Adipocyte (in vitro differentiated cells): ENCODE measurements around the gene HAO1.

Experiments
- DNase-seq: peaks from one replicate; pipeline ENCODE4 v3.0.0-alpha.2; 2015; ENCODE audit warnings: low read depth
- H3K27me3 ChIP-seq: replicated peaks from 2 replicates; pipeline ENCODE4 v1.7.0; 2013; ENCODE audit warnings: mild to moderate bottlenecking, low read length, moderate library complexity; ENCODE audit not compliant: control insufficient read depth, insufficient read depth
- H3K36me3 ChIP-seq: 2 replicates; pipeline ENCODE4 v1.7.0; 2013; ENCODE audit warnings: low read length, mild to moderate bottlenecking, moderate library complexity; ENCODE audit not compliant: control insufficient read depth, insufficient read depth, severe bottlenecking
- H3K4me1 ChIP-seq: 2 replicates; pipeline ENCODE4 v1.7.0; 2013; ENCODE audit warnings: mild to moderate bottlenecking, low read length, moderate library complexity; ENCODE audit not compliant: control insufficient read depth, insufficient read depth
- H3K4me3 ChIP-seq: 2 replicates; pipeline ENCODE4 v1.7.0; 2013; ENCODE audit warnings: mild to moderate bottlenecking, low read length, moderate library complexity
- H3K9ac ChIP-seq: 2 replicates; pipeline ENCODE4 v1.7.0; 2013; ENCODE audit warnings: mild to moderate bottlenecking, low read length, moderate library complexity
- H3K9me3 ChIP-seq: 2 replicates; pipeline ENCODE4 v1.7.0; 2013; ENCODE audit warnings: mild to moderate bottlenecking, low read length, moderate library complexity; ENCODE audit not compliant: control insufficient read depth

The HAO1 gene

GRCh38 chr20:7926323-7926722 is 13.9 kb downstream of the HAO1 start:
- no peak overlapping the region for H3K9ac ChIP-seq
- H3K4me3 ChIP-seq = no peak overlapping the region
- no peaks in the 10 kb centered on the region for H3K9me3 ChIP-seq
- no peaks in the 10 kb centered on the region for H3K27me3 ChIP-seq
- no peaks in the 10 kb centered on the region for H3K4me1 ChIP-seq
- no peak for DNase-seq
- no peaks in the 10 kb centered on the region for H3K36me3 ChIP-seq

DNA sequence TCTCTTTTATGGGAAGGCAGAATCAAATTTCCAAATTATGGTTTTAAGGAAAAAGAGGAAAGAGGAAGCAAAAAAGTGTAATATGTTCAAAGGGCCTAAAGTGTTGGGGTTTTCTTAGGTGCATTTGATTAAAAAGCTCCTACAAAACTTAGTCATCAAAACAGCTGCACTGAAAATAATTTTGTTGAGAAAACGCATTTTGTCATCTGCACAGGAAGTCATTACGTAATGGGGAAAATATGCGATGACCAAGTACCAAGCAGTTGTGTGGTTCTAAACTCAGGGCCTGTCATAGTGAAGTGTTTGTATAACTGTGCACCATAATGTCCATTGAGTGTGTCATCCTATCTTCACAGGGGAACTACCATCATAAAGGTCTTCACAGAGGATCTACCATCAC is 15.6 kb downstream of the HAO1 start:
- H3K36me3 ChIP-seq = no peaks in the 10 kb centered on the region
- no peaks in the 10 kb centered on the region for H3K27me3 ChIP-seq
- no peaks in the 10 kb centered on the region for H3K9me3 ChIP-seq
- H3K4me1 ChIP-seq = no peaks in the 10 kb centered on the region
- no peak overlapping the region for H3K4me3 ChIP-seq
- no peak overlapping the region for H3K9ac ChIP-seq
- DNase-seq = peak; percentile 80

DNA sequence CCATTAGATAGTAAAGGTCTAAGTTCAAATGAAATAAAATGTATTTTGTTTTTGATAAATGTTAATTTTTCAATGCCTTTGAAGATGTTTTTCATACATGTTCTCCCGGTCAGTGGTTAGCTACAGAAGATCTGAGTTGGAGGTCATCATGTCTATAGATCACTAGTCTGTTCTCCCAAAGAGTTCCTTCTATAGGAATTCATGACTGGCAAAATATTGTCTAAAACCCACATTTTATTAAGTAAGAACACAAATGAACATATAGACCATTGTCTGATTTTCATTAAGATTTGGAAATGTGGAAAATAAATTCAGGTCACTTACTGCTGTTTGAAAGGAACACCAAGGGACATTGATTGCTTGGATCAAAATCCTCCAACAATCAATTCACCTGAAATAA is 23.6 kb downstream of the HAO1 start:
- Histone ChIP-seq H3K4me3 (no peak overlapping the region), H3K27me3 (no peaks in the 10 kb centered on the region), H3K9ac (no peak overlapping the region), H3K4me1 (no peaks in the 10 kb centered on the region), H3K9me3 (no peaks in the 10 kb centered on the region), H3K36me3 (no peaks in the 10 kb centered on the region)
- no peak for DNase-seq

GRCh38 chr20:7912551-7912950 is 27.7 kb downstream of the HAO1 start:
- Histone ChIP-seq H3K4me3 (no peak overlapping the region), H3K4me1 (no peaks in the 10 kb centered on the region), H3K27me3 (no peaks in the 10 kb centered on the region), H3K36me3 (no peaks in the 10 kb centered on the region), H3K9ac (no peak overlapping the region), H3K9me3 (no peaks in the 10 kb centered on the region)
- DNase-seq = no peak

DNA sequence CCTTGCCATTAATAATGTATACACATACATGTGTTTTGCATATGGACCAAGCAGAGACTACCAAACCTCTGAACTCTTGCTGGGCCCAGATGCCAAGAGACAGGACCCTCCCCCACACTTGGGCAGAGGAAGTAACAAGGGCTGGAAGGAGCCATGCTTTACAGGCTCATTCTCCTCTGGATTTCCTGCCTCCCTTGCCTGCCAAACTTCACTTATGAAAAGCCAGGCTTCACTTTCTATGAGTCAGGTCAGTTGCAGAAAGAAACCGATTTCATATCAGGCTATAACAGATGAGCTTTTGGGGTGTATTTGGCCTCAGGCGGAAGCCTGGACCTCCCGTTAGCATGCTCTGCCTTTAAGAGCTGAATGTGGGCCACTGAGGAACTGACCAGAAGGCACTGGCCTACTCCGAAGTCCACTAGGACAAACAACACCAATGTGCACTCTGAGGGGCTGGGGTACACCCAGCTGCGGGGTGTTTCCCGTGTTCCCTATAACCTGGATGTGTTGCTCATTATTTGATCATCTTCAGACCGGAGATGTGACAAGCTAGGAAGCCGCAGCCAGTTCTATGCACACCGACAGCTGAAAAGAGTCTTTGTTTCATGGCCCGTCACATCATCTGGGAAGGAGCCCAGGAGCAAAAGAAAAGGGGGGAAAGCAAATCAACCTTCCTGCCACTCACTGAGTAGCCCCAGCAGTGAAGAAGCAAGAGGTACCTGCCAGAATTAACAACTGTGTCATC is 28.5 kb downstream of the HAO1 start:
- Histone ChIP-seq H3K27me3 (peaks cover 4% of the 10 kb centered on the region), H3K36me3 (no peaks in the 10 kb centered on the region), H3K4me3 (no peak overlapping the region), H3K9ac (no peak overlapping the region), H3K9me3 (no peaks in the 10 kb centered on the region), H3K4me1 (no peaks in the 10 kb centered on the region)
- DNase-seq = no peak

DNA sequence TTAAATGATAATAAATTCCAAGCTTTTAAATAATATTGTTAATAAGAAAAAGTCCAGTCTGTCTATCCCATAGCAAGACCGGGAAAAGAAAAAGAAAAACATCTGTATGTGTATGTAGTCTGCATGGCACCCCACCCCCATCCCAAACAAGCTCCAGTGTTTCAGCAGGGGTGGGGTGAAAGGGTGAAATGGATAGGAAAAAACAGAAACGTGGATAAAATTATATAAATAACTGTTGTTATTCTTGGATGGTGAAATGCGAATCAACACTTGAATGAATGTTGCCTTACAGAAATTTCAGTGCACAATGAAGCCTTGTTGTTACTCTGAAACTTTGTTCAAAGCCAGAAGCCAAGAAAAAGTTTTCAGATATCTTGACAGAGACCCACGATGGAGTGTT is 31.4 kb downstream of the HAO1 start:
- Histone ChIP-seq H3K9me3 (no peaks in the 10 kb centered on the region), H3K9ac (no peak overlapping the region), H3K36me3 (no peaks in the 10 kb centered on the region), H3K4me3 (no peak overlapping the region), H3K27me3 (peaks cover 6% of the 10 kb centered on the region), H3K4me1 (no peaks in the 10 kb centered on the region)
- no peak for DNase-seq

DNA sequence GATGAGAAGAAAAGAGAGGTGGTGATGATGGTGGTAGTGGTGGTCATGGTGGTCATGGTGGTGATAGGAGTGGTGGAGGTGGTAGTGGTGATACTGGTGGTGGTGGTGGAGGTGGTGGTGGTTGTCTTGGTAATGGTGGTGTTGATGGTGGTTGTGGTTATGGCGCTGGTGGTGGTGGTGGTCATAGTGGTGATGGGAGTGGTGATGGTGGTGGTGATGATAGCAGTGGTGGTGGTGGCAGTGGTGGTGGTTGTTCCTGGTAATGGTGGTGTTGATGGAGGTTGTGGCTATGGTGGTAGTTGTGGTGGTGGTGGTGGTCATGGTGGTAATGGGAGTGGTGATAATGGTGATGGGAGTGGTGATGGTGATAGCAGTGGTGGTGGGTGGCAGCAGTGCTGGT is 36.8 kb downstream of the HAO1 start:
- no peaks in the 10 kb centered on the region for H3K4me1 ChIP-seq
- no peak overlapping the region for H3K9ac ChIP-seq
- H3K27me3 ChIP-seq = peaks cover 6% of the 10 kb centered on the region
- no peak overlapping the region for H3K4me3 ChIP-seq
- no peaks in the 10 kb centered on the region for H3K36me3 ChIP-seq
- peaks cover 5% of the 10 kb centered on the region for H3K9me3 ChIP-seq
- DNase-seq = no peak

GRCh38 chr20:7902879-7903278 is 37.4 kb downstream of the HAO1 start:
- H3K27me3 ChIP-seq = peaks cover 6% of the 10 kb centered on the region
- DNase-seq = no peak
- no peaks in the 10 kb centered on the region for H3K36me3 ChIP-seq
- H3K9me3 ChIP-seq = peaks cover 5% of the 10 kb centered on the region
- no peaks in the 10 kb centered on the region for H3K4me1 ChIP-seq
- no peak overlapping the region for H3K9ac ChIP-seq
- no peak overlapping the region for H3K4me3 ChIP-seq

DNA sequence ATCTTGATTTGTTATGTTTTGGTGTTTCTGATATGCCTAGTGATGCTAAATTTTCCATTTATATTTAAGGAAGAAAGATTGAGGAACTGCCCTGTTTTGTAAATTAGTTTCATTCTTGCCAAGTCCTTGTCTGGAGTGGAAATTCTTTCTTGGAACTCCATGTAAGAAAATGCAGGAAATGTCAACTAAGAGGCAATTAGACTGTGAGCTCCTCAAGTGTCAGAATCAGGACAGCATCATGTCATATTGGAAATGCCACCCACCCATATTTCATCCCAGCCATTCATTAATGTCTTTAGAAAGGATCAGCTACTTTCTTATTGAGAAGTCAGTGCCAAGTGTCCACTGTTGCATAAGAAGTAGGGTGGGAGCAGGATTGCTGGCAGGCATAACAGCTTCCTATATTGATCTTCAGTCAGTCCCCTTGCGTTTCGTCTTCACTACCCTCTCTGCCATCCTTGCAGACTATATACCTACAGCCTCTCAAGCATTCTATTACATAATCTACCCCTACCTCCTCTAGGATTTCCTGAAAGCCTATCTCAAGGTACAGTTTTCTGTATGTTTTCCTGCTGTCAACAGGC is 42.4 kb downstream of the HAO1 start:
- H3K9ac ChIP-seq = no peak overlapping the region
- no peaks in the 10 kb centered on the region for H3K4me1 ChIP-seq
- no peaks in the 10 kb centered on the region for H3K27me3 ChIP-seq
- no peak overlapping the region for H3K4me3 ChIP-seq
- peaks cover 5% of the 10 kb centered on the region for H3K9me3 ChIP-seq
- H3K36me3 ChIP-seq = no peaks in the 10 kb centered on the region
- no peak for DNase-seq

DNA sequence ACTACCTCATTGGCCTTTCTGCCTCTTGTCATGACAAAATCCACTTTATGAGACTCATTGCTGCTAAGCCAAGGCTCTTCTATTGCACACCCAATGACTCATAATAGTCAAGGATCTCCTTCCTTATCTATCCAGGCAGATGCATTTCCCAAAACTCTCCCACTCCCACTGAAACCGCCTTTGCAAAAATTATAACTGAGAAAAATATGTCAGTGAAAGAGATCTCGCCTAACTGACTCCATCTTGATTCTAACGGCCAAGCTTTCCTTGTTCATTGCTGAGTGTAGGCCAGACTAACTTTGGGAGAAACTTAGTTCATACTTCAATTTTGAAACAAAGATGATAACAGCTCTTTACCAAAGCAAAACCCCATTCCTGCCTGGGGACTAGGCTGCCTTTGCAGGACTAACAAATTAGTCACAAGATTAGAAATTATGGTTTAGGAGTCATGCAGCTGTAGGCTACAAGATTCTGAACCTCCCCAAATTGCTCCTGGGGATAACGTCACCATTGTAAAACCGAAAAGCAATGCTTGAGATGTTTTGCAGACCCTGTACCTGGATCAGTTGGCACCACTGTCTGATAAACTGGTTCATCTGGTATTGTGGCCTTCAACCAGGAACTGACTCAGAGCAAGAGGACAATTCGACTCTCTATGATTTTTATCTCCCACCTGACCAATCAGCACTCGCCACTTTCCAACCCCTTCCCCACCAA is 47.1 kb downstream of the HAO1 start:
- Histone ChIP-seq H3K27me3 (no peaks in the 10 kb centered on the region), H3K4me3 (no peak overlapping the region), H3K36me3 (no peaks in the 10 kb centered on the region), H3K4me1 (no peaks in the 10 kb centered on the region), H3K9ac (no peak overlapping the region), H3K9me3 (peaks cover 4% of the 10 kb centered on the region)
- DNase-seq = no peak

GRCh38 chr20:7891705-7892104 is 48.6 kb downstream of the HAO1 start:
- H3K4me3 ChIP-seq = no peak overlapping the region
- DNase-seq = no peak
- no peaks in the 10 kb centered on the region for H3K36me3 ChIP-seq
- H3K9me3 ChIP-seq = peaks cover 4% of the 10 kb centered on the region
- no peaks in the 10 kb centered on the region for H3K27me3 ChIP-seq
- H3K9ac ChIP-seq = no peak overlapping the region
- no peaks in the 10 kb centered on the region for H3K4me1 ChIP-seq
